ENCODE measurements around the gene TRIM77.
A peak's percentile ranks its signal among the peaks of the same experiment; 100 is the strongest.
"Not testable (repeated sequence)": the region's sequence is repeated elsewhere in the genome, so short reads cannot be mapped to it uniquely, and the experiment has no call there.

GRCh38 chr11:89675383-89675782 is 34.7 kb upstream of the TRIM77 start:
- TF ChIP-seq CTCF (IDR thresholded peaks at IDR 0.05) = peak; percentile 12 to 46 (median 32)
- not testable (repeated sequence) for TF ChIP-seq POLR2A (IDR thresholded peaks at IDR 0.05)

Data from right lobe of liver (tissue), 4 donors.